Measurements from ENCODE around the gene LGALS16.
"Not testable (repeated sequence)": the region's sequence is repeated elsewhere in the genome, so short reads cannot be mapped to it uniquely, and the experiment has no call there.

The LGALS16 gene

GRCh38 chr19:39679056-39679790 lies 23.5 kb downstream of the LGALS16 start:
- DNase-seq = no peak

GRCh38 chr19:39679791-39680168 lies 24.1 kb downstream of the LGALS16 start:
- DNase-seq = no peak

GRCh38 chr19:39680593-39680992 lies 24.9 kb downstream of the LGALS16 start:
- DNase-seq = no peak

DNA sequence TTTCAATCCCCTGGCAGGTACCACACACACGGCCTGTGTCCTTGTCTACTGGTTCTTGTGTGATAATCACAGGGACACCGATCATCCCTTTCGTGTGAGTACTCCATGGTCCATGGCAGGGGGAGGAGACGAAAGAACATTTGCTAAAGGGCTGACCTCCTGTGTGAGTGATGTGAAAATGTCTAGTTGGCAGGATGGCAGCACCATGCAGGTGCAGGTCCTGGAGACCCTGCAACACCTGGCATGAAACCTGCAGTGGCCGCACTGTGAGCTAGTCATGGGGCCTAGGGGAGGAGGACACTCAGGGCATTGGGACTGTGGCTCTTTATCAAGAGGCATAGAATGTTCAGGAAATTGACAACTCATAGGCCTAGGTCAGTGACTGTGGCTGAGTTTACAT lies 25.7 kb downstream of the LGALS16 start:
- DNase-seq = no peak

- DNase-seq = peak; percentile 4
These were observed 28.6 kb downstream of the LGALS16 start for GRCh38 chr19:39684267-39684666.

DNA sequence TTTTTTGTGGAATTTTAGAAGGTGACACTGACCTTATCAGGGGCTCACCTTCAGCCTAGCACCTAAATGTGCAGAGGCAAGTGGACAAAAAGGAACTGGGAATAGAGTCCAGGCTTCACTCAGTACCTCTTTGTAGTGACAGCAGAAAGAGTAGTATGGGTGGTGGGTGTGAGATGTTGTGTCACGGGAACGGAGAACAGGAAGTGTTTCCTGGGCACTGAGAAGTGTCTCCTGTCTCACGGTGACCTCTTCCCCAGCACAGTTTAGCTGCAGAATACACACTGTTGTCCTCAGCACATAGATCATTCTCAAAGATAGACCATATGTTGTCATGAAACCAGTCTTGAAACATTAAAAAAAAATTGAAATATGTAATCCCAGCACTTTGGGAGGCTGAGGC lies 31.0 kb downstream of the LGALS16 start:
- DNase-seq = no peak

DNA sequence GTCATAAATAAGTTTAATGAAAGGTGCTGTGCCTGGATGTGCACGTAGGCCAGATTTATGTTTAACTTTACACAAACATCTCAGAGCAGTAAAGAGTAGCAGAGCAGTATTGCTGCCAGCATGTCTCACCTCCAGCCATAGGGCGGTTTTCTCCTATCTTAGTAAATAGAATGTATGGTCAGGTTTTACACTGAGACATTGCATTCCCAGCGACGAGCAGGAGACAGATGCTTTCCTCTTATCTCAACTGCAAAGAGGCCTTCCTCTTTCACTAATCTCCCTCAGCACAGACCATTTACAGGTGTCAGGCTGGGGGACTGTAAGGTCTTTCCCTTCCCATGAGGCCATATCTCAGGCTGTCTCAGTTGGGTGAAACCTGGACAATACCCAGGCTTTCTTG lies 32.9 kb downstream of the LGALS16 start:
- not testable (repeated sequence) for DNase-seq

- no peak for DNase-seq
These were observed 36.5 kb downstream of the LGALS16 start for GRCh38 chr19:39692166-39692565.

DNA sequence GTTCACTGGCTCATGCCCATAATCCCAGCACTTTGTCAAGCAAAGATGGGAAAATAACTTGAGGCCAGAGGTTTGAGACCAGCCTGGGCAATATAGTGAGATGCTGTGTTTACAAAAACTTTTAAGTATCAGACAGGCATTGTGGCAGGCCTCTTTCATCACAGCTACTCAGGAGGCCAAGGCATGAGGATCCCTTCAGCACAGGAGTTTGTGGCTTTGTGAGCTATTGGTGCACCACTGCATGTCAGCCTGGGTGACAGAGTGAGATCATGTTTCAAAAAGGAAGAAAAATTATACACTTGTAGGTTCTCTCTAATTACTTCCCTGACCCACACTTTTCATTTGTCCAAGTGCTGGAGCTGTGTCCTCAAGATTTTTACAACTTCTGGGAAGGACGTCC lies 37.1 kb downstream of the LGALS16 start:
- no peak for DNase-seq

DNA sequence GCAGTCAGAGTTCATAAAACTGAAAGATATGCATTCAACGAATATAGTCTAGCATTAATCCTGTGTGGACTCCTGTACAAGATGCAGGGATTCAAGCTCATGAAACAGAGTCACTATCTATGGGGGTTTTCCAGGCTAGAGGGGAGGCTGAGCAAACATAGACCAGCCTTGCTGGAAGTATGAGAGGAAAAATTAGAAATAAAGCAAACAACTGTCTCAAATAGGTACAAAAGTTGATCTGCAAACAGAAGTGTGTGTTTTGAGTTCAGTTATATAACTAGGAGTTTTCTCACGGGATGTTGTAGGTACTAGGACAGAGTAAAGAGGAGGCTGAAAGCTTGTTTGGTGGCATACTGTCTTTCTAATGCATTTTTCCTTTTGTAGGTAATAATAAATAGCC lies 40.0 kb downstream of the LGALS16 start:
- DNase-seq = no peak

DNA sequence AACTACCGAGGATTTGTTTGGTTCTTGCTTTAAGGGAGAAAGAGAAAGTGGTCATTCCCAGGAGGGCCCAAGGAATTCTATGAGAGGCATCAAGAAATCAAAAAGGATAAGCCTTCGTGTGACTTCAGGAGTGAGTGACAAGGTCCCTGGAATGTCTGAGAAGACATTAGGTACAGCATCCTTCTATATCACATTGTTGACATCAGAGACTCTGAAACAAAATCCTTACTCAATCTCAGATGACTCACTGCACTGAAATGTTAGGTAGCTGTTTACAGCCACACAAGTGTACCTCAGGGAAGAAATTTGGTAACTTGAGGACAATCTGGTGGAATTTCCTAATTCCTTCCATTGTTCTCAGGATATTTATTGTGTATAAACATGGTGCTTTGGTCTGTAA lies 40.7 kb downstream of the LGALS16 start:
- DNase-seq = no peak

GRCh38 chr19:39698535-39698934 lies 42.8 kb downstream of the LGALS16 start:
- DNase-seq = no peak

DNA sequence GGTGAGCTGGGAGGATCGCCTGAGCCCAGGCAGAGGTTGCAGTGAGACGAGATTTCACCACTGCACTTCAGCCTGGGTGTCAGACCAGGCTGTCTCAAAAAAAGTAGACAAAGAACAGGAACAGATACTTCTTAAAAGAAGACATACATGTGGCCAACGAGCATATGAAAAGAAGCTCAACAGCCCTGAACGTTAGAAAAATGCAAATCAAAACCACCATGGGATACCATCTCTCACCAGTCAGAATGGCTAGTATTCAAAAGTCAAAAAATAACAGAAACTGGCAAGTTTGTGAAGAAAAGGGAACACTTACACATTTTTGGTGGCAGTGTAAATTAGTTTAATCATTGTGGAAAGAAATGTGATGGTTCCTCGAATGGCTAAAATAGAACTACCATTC lies 45.6 kb downstream of the LGALS16 start:
- DNase-seq = no peak

GRCh38 chr19:39704181-39705044 lies 48.7 kb downstream of the LGALS16 start, which contains the start of gene LGALS14:
LGALS14 (plus strand) TSS chr19:39704481; CDS start chr19:39704529, 48 bp downstream.
- no peak for DNase-seq

DNA sequence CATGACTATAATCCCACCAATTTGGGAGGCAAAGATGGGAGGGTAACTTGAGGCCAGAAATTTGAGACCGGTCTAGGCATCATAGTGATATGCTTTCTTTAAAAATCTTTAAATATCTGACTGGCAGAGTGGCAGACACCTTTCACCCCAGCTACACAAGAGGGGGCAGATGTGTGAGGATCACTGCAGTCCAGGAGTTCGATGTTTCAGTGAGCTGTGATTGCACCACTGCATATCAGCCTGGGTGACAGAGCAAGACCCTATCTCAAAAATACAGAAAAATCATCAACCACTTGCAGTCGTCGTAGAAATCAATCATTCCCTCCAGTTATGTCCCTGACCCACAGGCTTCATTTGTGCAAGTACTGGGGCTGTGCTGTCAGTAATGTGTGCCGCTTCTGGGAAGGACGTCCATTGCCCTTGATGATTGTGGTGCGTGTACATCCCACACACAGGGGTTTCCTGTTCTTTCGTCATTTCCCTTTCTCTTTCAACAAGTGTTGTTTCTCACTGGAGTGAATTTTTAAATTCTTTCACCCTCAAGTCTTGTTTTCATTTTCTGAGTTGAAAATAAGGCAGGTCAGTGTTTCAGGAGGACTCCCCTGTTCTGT lies 50.0 kb downstream of the LGALS16 start:
- no peak for DNase-seq

DNA sequence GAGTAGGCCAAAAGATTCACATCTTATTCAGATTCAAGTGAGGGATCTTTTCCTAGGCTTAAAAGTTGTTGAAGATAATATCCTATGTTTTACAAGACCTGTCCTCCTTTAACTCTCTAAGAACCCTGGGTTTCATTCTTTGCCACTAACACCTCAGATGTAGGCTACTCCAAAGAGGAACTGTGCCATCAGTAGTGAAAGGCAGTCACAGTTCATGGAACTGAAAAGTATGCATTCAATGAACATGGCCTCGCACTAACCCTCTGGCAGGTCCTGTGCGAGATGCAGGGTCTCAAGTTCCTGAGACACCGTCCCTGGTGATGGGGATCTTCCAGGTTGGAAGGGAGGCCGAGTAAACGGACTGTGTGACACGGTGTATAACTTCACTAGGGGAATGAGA lies 52.9 kb downstream of the LGALS16 start:
- DNase-seq = no peak

DNA sequence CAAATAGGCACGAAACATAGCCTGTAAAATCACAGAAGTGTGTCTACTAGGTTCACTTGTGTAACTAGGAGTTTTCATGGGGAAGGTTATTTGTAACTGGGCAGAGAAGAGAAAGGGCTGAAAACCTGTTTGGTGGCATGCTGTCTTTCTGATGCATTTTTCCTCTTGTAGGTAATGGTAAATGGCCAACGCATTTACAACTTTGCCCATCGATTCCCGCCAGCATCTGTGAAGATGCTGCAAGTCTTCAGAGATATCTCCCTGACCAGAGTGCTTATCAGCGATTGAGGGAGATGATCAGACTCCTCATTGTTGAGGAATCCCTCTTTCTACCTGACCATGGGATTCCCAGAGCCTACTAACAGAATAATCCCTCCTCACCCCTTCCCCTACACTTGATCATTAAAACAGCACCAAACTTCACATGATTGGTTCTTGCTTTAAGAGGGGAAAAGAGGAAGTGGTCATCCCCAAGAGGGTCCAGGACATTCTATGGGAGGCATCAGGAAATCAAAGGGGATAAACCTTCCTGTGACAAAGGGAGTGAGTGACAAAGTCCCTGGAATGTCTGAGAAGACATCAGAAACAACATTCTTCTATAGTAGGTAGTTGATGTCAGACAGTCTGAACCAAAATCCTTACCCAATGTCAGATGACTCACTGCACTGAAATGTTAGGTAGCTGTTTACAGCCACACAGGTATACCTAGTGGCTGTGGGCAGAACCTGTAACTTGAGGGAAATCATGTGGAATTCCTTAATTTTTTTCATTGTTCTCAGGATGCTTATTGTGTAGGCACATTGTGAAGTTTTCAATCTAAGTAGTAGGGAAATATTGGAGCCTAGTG lies 53.5 kb downstream of the LGALS16 start:
- DNase-seq = no peak
